Mammary epithelial cell (primary cell): ENCODE results near the gene NTF3.

Source experiments
- CTCF ChIP-seq, 2 donors: IDR thresholded peaks in 1 of 2; conservative IDR thresholded peaks in 1 of 2; 2 replicates each; pipeline ENCODE4 v1.5.1; 2011 to 2012; ENCODE audit warnings: inconsistent platforms in 2 of 2, low read length in 2 of 2, mild to moderate bottlenecking in 2 of 2, control low read depth in 1 of 2, low read depth in 1 of 2; ENCODE audit not compliant: insufficient read depth in 1 of 2; ENCODE audit errors: extremely low read depth in 1 of 2
- EZH2 ChIP-seq: IDR thresholded peaks from 2 replicates; pipeline ENCODE4 v1.6.1; 2012; ENCODE audit warnings: low read length, inconsistent platforms, borderline replicate concordance

DNA sequence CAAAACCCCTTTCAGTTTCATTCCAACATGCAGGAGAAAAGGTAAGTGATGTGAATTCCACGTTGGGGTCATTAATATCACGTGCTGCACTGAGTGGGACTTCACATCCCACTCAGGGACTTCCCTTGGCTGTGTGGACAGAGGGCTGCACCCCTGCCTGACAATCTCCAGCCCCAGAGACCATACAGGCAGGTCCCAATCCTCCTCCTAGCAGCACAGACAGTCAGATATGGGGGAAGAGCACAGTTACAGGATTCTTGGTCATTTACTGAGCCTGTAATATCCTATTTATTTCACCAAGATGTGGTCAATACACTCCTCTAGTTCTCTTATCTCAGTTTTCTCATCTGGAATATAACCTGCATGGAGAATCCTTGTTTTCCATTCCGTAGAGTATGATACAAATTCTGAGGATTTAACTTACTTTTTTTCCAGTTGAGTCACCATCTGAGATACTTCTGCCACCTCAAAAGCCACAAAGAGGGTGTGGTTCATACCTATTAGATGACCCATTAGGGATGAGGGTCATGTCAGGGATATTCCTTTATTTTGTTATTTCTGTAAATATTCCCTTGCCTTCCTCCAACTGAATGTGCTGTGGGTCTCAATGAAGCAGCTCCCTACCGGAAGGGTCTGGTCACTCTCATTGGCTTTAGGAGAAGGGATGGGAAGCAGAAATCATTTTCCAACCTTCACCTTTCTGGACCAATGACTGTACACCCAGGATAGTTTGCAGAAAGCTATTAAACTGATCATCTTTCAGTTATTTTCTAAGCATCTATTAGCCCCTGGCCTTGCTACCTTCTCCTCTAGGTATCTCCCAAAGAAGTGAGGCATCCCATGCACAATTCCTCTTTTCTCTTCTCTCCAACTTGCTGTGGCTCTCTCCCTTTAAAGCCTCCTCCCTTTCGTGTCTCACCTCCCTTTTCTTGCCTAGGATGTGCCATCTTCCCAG, 43.0 kb upstream of the NTF3 start:
- TF ChIP-seq CTCF (conservative IDR thresholded peaks at IDR 0.05 in 1 of 2, IDR thresholded peaks at IDR 0.05 in 1 of 2; ENCODE audit: extremely low read depth in 1 of 2, insufficient read depth in 1 of 2, low read depth in 1 of 2, low read length in 2 of 2) (no peak), EZH2 (no peak)
